ENCODE data around the gene PPP1R16B.

DNA sequence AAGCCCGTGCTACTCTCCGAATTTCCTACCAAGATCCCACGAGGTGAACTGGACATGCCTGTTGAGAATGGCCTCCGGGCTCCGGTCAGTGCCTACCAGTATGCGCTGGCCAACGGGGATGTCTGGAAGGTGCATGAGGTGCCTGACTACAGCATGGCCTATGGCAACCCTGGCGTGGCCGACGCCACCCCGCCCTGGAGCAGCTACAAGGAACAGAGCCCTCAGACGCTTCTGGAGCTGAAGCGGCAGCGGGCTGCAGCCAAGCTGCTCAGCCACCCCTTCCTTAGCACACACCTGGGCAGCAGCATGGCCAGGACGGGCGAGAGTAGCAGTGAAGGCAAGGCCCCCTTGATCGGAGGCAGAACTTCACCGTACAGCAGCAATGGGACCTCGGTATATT lies 112.7 kb downstream of the PPP1R16B start:
- no peak for TF ChIP-seq EZH2phosphoT487 (IDR thresholded peaks at IDR 0.05; ENCODE audit: low read depth)
- TF ChIP-seq, protein P1, sequence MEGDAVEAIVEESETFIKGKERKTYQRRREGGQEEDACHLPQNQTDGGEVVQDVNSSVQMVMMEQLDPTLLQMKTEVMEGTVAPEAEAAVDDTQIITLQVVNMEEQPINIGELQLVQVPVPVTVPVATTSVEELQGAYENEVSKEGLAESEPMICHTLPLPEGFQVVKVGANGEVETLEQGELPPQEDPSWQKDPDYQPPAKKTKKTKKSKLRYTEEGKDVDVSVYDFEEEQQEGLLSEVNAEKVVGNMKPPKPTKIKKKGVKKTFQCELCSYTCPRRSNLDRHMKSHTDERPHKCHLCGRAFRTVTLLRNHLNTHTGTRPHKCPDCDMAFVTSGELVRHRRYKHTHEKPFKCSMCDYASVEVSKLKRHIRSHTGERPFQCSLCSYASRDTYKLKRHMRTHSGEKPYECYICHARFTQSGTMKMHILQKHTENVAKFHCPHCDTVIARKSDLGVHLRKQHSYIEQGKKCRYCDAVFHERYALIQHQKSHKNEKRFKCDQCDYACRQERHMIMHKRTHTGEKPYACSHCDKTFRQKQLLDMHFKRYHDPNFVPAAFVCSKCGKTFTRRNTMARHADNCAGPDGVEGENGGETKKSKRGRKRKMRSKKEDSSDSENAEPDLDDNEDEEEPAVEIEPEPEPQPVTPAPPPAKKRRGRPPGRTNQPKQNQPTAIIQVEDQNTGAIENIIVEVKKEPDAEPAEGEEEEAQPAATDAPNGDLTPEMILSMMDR (IDR thresholded peaks at IDR 0.05; ENCODE audit: low read depth, low read length) = no peak
